SW 1271 (cell line): Measurements from ENCODE around the gene A1BG.

ENCODE experiments used
- DNase-seq, 2 experiments: peaks; one replicate each; lab custom pipeline; 2025; lab: John Stamatoyannopoulos, UW

A1BG gene, protein sequence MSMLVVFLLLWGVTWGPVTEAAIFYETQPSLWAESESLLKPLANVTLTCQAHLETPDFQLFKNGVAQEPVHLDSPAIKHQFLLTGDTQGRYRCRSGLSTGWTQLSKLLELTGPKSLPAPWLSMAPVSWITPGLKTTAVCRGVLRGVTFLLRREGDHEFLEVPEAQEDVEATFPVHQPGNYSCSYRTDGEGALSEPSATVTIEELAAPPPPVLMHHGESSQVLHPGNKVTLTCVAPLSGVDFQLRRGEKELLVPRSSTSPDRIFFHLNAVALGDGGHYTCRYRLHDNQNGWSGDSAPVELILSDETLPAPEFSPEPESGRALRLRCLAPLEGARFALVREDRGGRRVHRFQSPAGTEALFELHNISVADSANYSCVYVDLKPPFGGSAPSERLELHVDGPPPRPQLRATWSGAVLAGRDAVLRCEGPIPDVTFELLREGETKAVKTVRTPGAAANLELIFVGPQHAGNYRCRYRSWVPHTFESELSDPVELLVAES

DNA sequence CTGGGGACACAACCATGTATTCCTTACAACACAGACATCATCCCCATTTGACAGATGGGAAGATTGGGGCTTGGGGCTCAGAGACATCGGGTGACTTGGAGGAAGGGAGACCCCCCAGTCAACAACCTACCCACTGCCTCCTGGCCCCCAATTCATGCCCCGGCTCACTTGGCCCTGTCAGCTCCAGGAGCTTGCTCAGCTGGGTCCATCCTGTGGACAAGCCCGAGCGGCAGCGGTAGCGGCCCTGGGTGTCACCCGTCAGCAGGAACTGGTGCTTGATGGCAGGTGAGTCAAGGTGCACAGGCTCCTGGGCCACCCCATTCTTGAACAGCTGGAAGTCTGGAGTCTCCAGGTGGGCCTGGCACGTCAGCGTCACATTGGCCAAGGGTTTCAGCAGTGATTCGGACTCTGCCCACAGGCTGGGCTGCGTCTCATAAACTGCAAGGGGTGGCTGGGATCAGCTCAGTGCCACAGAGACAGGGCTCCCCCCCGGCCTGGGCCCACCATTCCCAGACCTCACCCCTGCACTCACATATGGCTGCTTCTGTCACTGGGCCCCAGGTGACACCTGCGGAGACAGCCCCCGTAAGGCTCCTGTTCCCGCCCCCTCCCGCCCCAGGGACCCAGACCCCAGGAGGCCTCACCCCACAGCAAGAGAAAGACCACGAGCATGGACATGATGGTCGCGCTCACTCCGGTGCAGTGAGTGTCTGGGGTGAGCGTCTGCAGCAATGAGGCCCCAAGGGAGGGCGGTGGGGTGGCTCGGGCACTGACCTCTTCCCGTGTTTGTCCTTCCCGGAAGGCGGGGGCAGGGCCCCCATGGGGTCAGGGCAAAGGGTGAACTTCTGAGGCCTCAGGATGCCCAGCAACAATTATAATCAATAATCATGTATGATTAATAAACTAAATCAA, at the start of gene A1BG:
TSS of gene A1BG (minus strand) at position 733 of the 912 bp plus-strand sequence. CDS start at position 678, 55 bp downstream.
- no peak for DNase-seq

DNA sequence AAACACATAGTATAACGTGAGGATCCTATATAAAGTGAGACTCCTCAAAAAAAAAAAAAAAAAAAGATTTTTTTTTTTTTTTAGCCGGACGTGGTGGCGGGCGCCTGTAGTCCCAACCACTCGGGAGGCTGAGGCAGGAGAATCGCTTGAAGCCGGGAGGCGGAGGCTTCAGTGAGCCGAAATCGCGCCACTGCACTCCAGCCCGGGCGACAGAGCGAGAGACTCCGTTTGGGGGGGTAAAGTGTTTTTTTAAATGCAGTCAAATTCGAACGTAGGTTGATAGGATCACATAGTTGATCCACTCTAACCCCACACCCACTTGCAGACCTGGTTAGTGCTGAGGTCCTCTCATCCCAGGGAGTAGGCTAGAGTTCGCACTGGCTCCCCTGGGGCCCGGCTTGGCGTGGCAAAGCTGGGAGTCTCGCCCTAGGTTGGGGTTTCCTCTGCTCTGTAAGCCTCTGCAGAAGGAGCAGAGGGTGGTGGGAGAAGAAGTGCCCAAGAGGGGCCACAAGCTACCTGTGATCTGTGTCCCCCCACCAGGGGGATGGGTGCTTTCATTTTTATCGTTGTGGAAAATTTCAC, 48.6 kb upstream of the A1BG start:
- no peak for DNase-seq

DNA sequence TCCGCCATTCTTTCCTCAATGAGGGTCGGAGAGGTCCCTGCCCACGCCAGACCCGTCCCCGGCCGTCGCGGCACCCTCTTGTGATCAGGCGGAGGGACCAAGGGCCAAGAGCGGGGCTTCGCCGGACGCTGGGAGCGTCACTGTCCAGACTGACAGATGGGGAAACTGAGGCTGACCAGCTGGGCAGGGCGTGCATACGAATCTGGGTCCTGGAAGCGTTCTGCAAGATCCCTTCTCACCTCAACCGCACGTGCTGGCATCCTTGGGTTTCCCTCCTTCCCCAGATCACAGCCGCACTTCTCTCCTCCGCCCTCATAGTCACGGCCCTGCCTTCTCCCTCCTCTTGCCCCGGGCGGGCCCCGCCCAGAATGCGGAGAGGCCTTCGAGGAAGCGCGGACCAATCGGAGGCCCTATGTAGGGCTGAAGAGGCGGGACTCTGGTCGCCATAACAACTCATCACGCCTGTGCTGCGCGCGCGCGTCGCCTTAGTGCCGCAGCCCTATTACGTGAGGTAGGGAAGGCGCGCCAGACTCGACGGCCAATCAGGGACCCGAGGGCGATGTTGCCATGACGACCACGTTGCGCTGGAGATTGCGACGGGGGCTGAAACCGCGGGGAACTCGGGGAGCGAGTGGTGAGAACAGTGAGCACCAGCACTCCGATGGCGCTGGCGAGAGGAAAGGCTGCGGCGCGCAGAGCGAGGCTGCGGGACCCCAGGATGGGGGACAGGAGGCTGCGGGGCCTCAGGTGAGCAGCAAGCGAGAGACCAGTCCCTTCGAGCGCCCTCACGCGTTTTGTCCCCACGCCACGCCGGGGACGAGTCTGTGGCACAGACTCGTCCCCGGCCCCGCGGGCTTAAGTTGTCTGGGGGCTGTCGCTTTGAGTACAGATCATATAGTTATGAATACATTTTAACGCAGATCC, 47.9 kb upstream of the A1BG start:
- peak; percentile 87 to 95 for DNase-seq

DNA sequence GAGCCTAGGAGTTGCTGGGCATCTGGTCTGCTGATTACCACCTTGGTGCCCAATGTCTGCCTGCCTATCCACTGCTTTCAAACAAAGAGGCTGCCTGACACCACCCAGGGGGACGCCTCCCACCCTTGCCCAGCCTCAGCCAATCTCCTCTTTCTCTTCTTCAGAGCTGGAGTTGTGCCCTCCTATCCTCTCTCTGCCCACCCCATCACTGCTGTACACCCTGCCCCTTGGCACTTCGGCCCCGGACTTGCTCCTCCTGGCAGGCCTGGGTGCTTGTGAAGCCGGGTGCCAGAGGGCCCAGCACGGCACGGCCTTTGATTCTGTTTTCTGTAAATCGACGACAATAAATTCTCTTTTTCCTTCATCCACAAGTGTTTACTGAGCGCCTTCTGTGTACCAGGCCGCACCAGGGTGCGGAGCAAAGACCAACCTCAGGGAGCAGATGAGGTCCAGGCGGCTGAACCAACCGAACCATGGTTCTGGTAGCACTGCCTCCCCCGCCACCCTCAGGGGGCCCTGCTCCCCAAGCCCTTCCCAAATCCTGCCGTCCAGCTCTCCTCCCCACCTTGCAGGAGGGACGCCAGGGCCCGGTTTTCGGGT, 47.1 kb upstream of the A1BG start:
- peak in 1 of 2 experiments; percentile 29 for DNase-seq

DNA sequence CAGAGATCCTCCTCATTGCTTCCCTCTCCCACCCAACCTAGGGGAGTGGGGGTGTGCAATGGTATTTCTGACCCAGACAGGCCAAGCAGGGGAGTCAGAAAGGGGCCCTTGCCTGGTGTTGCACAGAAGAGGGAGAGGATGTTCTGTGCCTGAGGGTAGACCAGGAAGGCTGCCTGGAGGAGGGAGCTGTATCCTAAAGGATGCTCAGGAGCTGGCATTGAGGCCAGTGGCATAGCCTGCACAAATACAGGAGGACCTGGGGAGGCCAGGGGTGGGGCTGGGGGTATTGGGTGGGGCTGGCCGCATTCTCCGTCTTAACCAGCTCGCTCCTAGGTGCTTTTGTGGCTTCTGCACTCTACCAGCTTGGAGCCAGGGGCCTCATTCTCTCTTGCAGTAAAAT, 46.6 kb upstream of the A1BG start:
- DNase-seq, result no peak

DNA sequence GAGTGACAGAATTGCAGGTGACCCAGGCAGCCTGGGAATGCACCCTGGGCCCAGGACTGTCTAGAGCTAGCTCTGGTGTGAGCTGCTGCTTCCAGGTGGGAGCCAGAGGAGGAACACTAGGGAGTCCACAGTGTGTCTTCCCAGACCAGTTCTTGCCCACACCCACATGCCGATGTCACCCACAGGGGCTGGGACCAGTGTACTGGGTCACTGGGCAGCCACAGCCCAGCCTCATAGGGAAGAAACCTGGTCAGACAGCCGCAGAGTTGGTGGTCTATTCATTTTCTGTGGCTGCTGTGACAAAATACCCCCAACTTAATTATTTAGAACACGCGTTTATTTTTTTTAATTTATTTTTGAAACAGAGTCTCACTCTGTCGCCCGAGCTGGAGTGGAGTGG, 45.3 kb upstream of the A1BG start:
- no peak for DNase-seq

DNA sequence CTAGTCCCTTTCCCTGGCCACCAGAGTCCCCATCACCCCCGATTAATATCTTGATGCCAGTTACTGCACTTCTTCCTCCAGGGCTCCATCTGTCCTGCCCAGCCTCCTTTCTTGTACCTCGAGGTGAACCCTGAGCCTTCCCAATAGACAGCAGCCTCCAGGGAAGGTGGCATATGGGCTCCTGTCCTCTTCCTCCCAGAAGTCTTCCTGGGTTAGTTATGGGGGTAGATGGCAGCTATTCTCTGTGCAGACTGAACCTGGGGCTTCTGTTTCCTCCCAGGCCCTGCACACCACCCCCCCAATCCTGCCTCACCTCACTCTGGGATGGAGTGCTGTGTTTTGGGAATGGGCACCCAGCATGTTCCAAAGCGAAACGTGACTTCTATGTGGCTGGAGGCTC, 44.8 kb upstream of the A1BG start:
- DNase-seq, result no peak

DNA sequence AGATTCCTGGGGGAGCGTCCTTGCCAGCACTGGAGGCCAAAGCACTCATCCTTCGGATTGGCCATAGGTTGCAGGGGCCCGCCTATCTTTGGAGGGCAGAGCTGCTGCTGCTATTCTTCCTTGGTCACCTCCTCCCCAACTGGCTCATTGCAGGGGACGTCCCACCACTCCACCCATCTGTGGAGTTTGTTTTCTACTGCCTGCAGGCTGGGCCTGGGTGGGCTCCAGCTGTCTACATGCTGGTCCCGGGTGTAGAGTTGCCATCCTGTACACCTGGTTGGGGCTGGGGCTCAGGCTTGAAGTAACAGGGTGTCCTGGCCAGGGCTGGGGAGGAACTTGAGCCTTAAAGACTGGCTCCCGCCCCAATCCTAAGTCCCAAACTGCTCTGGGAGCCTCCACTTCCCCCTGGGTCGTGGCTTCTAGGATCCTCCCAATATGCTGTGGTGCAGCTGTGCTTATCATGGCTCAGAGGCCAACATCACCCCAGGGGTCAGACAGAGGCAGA, 44.3 kb upstream of the A1BG start:
- DNase-seq, result no peak

DNA sequence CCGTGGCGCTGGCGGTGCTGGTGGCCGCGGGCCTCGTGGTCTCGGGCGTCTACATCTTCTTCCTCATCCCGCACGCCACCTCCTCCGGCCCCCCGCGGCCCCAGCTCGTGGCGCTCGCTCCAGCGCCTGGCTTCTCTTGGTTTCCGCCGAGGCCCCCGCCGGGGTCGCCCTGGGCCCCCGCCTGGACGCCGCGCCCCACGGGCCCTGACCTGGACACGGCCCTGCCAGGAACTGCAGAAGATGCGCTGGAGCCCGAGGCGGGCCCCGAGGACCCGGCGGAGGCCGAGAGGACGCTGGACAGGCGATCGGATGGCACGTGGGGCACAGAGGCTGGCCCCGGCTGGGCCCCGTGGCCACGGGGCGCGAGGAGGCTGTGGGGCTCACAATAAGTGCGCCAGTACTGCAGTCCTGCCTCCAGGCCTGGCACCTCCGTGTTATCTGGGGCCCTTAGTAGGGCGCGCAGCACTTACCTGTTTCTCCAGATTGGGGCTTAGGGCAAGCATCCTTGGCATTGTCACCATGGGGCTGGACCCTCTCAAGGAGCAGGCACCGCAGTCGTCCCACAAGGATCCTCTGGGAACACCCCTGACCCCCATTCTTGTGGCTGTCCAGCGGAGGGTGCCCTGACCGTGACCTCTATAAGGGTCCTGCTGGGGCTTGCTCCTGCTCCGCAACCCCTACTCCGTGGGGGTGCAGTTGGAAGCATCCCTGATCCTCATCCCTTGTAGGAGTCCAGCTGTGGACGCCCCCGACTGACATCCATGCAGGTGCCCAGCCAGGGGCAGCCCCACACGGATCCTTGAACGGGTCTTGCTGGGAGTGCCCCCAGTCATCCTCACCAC, 43.6 kb upstream of the A1BG start:
- no peak for DNase-seq

DNA sequence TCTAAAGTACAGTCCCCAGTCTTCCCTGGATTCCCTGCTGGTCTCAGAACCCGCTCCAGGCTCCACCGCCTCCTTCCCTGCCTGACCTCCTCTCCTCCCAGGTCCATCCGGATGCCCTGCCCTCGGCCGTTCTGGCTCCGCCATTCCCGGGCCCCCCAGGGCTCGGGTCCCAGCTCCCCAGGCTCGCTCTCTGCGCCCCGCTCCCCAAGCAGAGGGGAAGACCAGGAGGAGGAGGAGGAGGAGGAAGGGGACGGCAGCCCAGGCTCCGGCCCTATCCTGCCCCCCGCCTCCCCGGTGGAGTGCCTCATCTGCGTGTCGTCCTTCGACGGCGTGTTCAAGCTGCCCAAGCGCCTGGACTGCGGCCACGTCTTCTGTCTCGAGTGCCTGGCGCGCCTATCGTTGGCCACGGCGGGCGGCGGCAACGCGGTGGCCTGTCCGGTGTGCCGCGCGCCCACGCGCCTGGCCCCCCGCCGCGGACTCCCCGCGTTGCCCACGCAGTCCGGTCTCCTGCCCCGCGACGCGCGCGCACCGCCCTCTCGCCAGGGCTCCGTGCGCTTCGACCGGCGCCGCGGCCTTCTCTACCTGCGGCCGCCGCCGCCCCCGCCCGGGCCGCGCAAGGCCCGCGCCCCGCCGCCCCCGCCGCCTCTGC, 42.8 kb upstream of the A1BG start:
- no peak for DNase-seq

DNA sequence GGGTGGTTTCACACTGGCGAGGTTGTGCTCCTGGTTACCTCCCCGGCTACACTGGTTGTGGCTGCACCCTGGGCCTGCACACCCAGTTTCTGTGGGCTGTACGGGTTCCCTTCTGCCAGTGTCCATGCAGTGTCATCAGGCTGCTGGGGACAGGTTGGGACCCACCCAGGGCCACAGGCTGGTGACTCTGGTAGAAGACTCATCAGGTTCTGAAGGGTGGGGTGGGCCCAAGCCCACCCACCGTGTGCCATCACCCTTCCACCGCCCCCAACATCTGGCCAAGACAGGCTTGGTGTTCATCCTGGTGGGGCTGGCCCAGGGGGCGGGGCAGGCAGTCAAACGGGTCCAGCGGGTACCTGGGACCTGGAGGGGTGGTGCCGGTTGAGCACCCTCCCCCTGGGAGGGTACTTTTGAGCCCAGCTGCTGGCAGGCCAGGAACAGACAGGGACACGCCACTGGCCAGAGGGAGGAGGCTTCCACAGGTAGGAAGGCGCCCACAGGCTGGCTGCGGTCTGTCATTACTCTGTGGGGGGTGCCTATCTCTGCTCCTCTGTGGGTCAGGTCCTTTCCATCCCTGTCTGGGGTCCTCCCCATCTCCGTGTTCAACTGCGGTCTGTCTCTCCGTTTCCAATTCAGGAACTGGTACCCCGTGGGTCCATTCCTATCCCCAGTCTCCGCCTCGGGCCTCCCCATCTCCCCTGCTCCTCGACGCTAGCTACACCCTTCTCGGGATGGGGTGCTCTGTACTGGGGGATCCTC, 42.1 kb upstream of the A1BG start, which contains the start of gene RNF225:
TSS of gene RNF225 (plus strand) at position 437 of the 759 bp plus-strand sequence. CDS start 434 bp downstream, outside the sequence.
- DNase-seq, result no peak

DNA sequence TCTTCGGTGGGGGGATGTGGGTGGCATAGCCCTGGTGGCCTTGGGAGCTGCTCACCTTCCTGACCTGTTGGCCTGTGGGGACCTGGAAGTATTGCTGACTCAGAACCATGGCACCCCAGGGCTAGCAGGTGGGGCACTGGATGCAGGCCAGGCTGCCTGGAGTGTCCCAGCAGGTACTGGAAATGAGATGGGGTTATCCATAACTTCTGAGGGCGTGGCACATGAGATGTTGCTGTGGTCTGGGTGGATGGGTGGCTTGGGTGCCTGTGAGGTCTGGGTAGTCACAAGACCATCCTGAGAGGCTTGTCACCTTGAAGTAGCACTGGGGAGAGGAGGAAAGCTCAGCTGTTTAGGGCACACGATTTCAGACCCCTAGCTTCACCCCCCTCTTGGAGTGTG, 41.5 kb upstream of the A1BG start:
- DNase-seq, result no peak

DNA sequence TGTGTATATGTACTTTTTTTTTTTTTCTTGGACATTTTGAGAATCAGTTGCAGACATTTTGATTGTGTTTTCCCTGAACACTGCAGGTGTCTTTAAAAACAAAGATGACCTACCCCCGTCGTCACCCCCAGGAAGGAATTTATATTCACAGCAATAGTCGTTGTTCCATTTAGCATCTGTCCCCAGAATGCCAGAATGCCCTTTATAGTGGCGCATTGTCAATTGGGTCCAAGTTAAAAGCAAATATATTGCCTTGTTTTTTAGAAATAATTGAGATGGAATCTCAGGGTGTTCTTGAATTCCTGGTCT, 40.4 kb upstream of the A1BG start:
- no peak for DNase-seq

DNA sequence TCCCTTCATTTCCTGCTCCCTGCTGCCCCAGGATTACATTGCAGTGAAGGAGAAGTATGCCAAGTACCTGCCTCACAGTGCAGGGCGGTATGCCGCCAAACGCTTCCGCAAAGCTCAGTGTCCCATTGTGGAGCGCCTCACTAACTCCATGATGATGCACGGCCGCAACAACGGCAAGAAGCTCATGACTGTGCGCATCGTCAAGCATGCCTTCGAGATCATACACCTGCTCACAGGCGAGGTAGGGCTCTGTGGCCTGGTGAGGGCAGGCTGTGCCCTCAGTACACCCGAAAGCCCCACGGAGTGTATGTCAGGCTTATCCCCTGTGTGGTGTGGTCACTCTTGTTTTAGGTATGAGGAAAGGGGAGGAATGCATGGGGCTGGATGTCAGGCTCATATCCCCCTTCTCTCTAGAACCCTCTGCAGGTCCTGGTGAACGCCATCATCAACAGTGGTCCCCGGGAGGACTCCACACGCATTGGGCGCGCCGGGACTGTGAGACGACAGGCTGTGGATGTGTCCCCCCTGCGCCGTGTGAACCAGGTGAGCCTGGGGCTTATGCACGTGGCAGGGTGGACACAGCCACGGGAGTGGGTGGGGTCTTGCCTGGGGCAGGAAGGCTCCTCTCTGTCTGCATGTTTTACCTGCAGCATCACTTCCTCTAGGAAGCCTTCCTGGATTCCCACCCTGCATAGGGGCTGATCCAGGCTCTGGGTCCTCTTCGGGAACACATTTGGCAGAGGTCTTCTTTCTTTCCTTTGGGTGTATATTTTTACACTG, 39.8 kb upstream of the A1BG start:
- no peak for DNase-seq

DNA sequence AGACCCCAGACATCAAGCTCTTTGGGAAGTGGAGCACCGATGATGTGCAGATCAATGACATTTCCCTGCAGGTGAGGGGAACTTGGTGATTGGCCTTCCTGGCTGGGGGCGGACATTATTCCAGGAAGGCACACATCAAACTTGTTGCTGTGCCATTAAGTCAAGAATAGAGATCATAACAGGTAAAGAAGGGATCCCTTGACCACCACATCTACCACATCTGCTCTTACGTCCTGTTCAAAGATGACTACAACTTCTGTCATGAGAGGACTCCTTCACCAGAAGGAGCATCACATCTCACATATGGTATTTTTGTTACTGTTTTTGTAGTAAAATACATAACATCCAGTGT, 34.9 kb upstream of the A1BG start:
- DNase-seq, result no peak

DNA sequence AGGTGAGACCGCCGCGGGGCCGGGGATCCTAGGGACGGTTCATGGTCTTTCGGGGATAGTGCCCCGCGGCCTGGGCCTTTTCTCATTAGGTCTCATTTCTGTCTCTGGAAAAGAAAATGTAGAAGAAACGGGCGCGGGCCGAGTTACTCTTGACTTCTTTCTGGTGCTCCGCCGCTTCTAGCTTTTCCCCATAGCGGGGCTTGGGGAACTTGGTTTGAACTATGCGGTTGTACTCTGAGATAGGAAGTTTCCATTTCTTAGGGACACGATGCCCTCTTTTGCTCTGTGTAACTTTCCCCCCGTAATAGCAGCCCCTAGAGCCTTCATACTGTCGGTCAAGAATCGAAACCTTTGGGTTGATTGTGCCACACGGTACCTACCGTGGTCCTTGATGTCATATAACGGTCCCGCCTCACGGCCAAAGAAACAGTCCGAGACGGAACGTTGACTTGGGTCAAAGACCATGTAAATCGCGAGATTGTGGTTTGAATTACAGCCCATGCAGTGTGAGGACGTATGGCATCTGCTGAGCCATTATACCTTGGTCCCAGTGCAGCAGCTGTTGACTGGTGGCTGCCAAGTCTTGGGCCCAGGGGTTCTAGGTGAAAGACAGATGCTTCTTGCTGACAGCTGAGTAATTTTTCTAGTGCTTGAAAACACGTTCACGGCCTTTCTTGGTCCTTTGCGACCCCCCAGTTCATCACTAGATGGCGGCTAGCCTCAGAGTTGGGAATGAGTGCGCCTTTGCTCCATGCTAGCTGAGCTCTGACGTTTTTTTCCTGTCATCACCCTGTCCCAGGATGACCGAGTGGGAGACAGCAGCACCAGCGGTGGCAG, 34.3 kb upstream of the A1BG start:
- no peak for DNase-seq
